ENCODE results near the gene ISOC2. TPM values are rescaled to one million over a fixed set of nuclear protein-coding genes. Genes with fewer than 3 reads are reported as not detected.

The ISOC2 gene, protein sequence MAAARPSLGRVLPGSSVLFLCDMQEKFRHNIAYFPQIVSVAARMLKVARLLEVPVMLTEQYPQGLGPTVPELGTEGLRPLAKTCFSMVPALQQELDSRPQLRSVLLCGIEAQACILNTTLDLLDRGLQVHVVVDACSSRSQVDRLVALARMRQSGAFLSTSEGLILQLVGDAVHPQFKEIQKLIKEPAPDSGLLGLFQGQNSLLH
- total RNA-seq (2022; extraction: Qiagen RNA extraction), result 55.5 to 66.5 TPM (median 58.3 TPM) in 5 replicates

DNA sequence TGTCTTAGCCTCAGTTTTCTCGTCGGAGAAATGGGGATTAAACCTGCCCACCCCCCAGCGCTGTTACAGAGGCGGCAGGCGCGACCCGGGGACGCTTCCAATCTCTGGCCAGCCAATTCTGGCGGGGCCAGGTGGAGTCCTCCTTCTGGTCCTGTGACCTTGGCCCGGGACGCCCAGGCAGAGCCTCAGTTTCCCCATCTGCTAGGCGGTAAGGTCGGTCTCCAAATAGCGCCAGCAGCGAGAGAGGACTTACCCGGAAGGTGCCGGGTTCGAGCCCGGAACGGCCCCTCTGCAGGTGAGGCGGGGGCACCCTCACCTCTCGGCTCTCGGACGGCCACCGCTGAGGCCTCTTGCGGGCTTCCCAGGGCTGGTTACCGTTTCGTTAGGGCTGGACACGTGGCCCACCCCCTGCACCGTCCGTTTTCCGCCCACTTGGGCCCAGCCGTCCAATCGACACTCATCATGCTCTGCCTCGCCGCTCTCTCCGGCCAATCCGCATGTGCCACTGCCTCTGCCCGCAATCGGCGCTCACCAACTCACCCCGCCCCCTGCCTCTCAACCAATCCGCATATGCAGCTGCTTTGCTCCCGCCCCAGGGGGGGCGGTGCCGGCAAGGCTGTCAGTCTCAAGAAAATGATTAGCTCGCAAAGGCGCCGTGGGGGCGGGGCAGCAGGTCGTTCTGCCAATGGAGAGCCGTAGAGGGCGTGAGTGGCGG lies at the start of gene ISOC2:
Gene ISOC2, minus strand, starts transcription at position 384 of the 715 bp plus-strand sequence. CDS start 5,156 bp downstream, outside the sequence.

GRCh38 chr19:55487924-55488687 lies 26.7 kb upstream of the ISOC2 start, which contains the start of gene SSC5D:
SSC5D (plus strand) TSS chr19:55488436; CDS start chr19:55488590, 154 bp downstream.

GRCh38 chr19:55484593-55485438 lies 23.4 kb upstream of the ISOC2 start, which contains the start of gene NAT14:
NAT14 (plus strand) TSS chr19:55485188; CDS start chr19:55485709, 521 bp downstream.

GRCh38 chr19:55476100-55476775 lies 14.8 kb upstream of the ISOC2 start, which contains the start of gene ZNF628:
ZNF628 (plus strand) TSS chr19:55476617; CDS start chr19:55479911, 3,294 bp downstream.

GRCh38 chr19:55464662-55465054 lies 3.2 kb upstream of the ISOC2 start, which contains the start of gene C19orf85:
C19orf85 (minus strand) TSS chr19:55464751; CDS start chr19:55464554, 197 bp downstream.

GRCh38 chr19:55443045-55443823 lies 18.2 kb downstream of the ISOC2 start, which contains the start of gene SHISA7:
SHISA7 (minus strand) TSS chr19:55443300; CDS start chr19:55442863, 437 bp downstream.

DNA sequence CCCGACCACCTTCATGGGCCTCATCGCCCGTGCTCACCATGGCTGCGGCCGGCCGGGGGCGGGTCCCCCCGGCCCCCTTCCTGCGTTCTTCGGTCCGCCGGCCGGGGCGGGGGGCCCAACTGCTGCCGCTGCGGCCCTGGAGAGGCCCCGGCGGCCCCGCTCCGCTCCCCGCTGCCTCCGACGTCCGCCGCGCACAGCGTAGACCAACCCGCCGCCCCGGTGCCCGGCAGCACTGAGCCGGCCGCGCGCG lies 54.0 kb downstream of the ISOC2 start, which contains the start of gene UBE2S:
Gene UBE2S, minus strand, starts transcription at position 239 of the 250 bp plus-strand sequence. Its CDS starts 199 bp downstream, at position 40.

Other genes with a start within 250 kb of the ISOC2 start
- gene TMEM86B, start 232.9 kb downstream of the ISOC2 start, total RNA-seq (2022; extraction: Qiagen RNA extraction), result 1.8 to 4.7 TPM (median 4.1 TPM) in 5 replicates
- 84.6 to 114 TPM (median 113 TPM) in 5 replicates for gene PPP6R1, start 202.6 kb downstream of the ISOC2 start, total RNA-seq (2022; extraction: Qiagen RNA extraction)
- gene HSPBP1, start 181.5 kb downstream of the ISOC2 start, total RNA-seq (2022; extraction: Qiagen RNA extraction), result 121 to 154 TPM (median 139 TPM) in 5 replicates
- 2.8 to 3.4 TPM (median 3.3 TPM) in 5 replicates for gene BRSK1, start 177.6 kb downstream of the ISOC2 start, total RNA-seq (2022; extraction: Qiagen RNA extraction)
- not detected in 5 replicates for gene TMEM150B, start 136.3 kb downstream of the ISOC2 start, total RNA-seq (2022; extraction: Qiagen RNA extraction)
- gene KMT5C, start 121.8 kb downstream of the ISOC2 start, total RNA-seq (2022; extraction: Qiagen RNA extraction), result 5.2 to 6.3 TPM (median 6.0 TPM) in 5 replicates
- 0.61 to 1.1 TPM (median 0.83 TPM) in 5 replicates for gene COX6B2, start 106.9 kb downstream of the ISOC2 start, total RNA-seq (2022; extraction: Qiagen RNA extraction)
- 0.03 to 0.14 TPM (median 0.12 TPM) in 5 replicates for gene GARIN5B, start 98.4 kb downstream of the ISOC2 start, total RNA-seq (2022; extraction: Qiagen RNA extraction)
- gene IL11, start 91.2 kb downstream of the ISOC2 start, total RNA-seq (2022; extraction: Qiagen RNA extraction), result 9.6 to 11.2 TPM (median 10.5 TPM) in 5 replicates
- 0.93 to 2.2 TPM (median 1.3 TPM) in 5 replicates for gene TMEM190, start 84.8 kb downstream of the ISOC2 start, total RNA-seq (2022; extraction: Qiagen RNA extraction)
- 2.0 to 9.6 TPM (median 7.8 TPM) in 5 replicates for gene TMEM238, start 77.3 kb downstream of the ISOC2 start, total RNA-seq (2022; extraction: Qiagen RNA extraction)
- gene RPL28, start 75.7 kb downstream of the ISOC2 start, total RNA-seq (2022; extraction: Qiagen RNA extraction), result 2,614 to 2,914 TPM (median 2,802 TPM) in 5 replicates
- gene UBE2S, start 53.9 kb downstream of the ISOC2 start, total RNA-seq (2022; extraction: Qiagen RNA extraction), result 270 to 454 TPM (median 404 TPM) in 5 replicates
- gene SHISA7, start 18.3 kb downstream of the ISOC2 start, total RNA-seq (2022; extraction: Qiagen RNA extraction), result 0.01 TPM in 1 of 5 replicates, not detected in the others
- gene C19orf85, start 3.1 kb upstream of the ISOC2 start, total RNA-seq (2022; extraction: Qiagen RNA extraction), result not detected in 5 replicates
- 5.1 to 10.1 TPM (median 7.8 TPM) in 5 replicates for gene ZNF628, start 15.0 kb upstream of the ISOC2 start, total RNA-seq (2022; extraction: Qiagen RNA extraction)
- 36.7 to 57.2 TPM (median 56.0 TPM) in 5 replicates for gene NAT14, start 23.5 kb upstream of the ISOC2 start, total RNA-seq (2022; extraction: Qiagen RNA extraction)
- gene SSC5D, start 26.8 kb upstream of the ISOC2 start, total RNA-seq (2022; extraction: Qiagen RNA extraction), result 0.40 to 0.99 TPM (median 0.66 TPM) in 5 replicates
- gene SBK2, start 75.5 kb upstream of the ISOC2 start, total RNA-seq (2022; extraction: Qiagen RNA extraction), result 1.5 to 2.4 TPM (median 1.9 TPM) in 5 replicates
- gene SBK3, start 83.9 kb upstream of the ISOC2 start, total RNA-seq (2022; extraction: Qiagen RNA extraction), result 1.9 to 2.2 TPM (median 2.1 TPM) in 5 replicates
- 20.8 to 35.0 TPM (median 33.5 TPM) in 5 replicates for gene ZNF579, start 119.2 kb upstream of the ISOC2 start, total RNA-seq (2022; extraction: Qiagen RNA extraction)
- 20.8 to 26.0 TPM (median 24.6 TPM) in 5 replicates for gene FIZ1, start 137.9 kb upstream of the ISOC2 start, total RNA-seq (2022; extraction: Qiagen RNA extraction)
- 13.9 to 20.0 TPM (median 17.7 TPM) in 5 replicates for gene ZNF524, start 138.6 kb upstream of the ISOC2 start, total RNA-seq (2022; extraction: Qiagen RNA extraction)
- 7.1 to 12.5 TPM (median 12.2 TPM) in 5 replicates for gene ZNF865, start 144.0 kb upstream of the ISOC2 start, total RNA-seq (2022; extraction: Qiagen RNA extraction)
- 4.4 to 6.8 TPM (median 6.4 TPM) in 5 replicates for gene ZNF784, start 162.9 kb upstream of the ISOC2 start, total RNA-seq (2022; extraction: Qiagen RNA extraction)
- gene ZNF580, start 179.4 kb upstream of the ISOC2 start, total RNA-seq (2022; extraction: Qiagen RNA extraction), result 26.5 to 56.4 TPM (median 52.5 TPM) in 5 replicates
- gene ZNF581, start 182.0 kb upstream of the ISOC2 start, total RNA-seq (2022; extraction: Qiagen RNA extraction), result 40.1 to 50.7 TPM (median 47.5 TPM) in 5 replicates
- 15.2 to 19.4 TPM (median 16.9 TPM) in 5 replicates for gene CCDC106, start 186.6 kb upstream of the ISOC2 start, total RNA-seq (2022; extraction: Qiagen RNA extraction)
- 269 to 309 TPM (median 285 TPM) in 5 replicates for gene U2AF2, start 193.4 kb upstream of the ISOC2 start, total RNA-seq (2022; extraction: Qiagen RNA extraction)
- gene EPN1, start 213.6 kb upstream of the ISOC2 start, total RNA-seq (2022; extraction: Qiagen RNA extraction), result 135 to 218 TPM (median 203 TPM) in 5 replicates

All from A549 treated with AZD2906 at 1 μM for 4 hours (cell line).